ENCODE measurements around the gene LTBP3.

- TF ChIP-seq CTCF (IDR thresholded peaks at IDR 0.05) = no peak
- no peak for TF ChIP-seq POLR2A (IDR thresholded peaks at IDR 0.05)
- TF ChIP-seq POLR2AphosphoS5 (IDR thresholded peaks at IDR 0.05) = no peak
- no peak for TF ChIP-seq EP300 (IDR thresholded peaks at IDR 0.05; ENCODE audit: low read depth)
Measured at GRCh38 chr11:65532388-65533064, 25.6 kb downstream of the LTBP3 start.

Measured in transverse colon (tissue), 4 donors.